ENCODE results near the gene RAB31.

Gene RAB31

GRCh38 chr18:9694174-9694573, 13.9 kb upstream of the RAB31 start:
- DNase-seq: no peak

DNA sequence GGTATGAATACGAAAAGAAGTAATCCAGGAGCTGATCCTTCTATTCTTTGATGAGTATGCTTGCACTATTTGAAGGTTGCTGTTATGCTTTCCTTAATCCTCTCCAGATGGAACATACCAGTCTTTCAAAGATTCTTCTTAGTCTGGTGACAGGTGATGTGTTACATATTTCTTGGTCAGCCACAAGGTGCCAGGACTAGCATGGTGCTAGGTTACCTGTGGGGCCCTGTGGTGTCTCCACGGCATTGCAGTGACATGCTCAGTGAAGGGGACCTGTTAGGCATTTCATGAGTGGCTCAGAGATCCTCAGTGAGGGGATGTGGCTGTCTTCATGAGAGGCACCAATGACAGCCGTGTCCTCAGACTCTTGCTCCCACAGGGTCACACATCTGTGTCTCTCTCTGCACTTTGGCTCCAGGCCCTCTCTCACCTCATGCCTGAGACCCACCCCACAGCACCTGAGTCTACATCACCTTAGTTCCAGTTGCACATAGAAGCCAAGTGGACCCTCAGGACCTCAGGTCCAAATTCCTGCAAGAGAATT, 13.1 kb upstream of the RAB31 start:
- no peak for DNase-seq

DNA sequence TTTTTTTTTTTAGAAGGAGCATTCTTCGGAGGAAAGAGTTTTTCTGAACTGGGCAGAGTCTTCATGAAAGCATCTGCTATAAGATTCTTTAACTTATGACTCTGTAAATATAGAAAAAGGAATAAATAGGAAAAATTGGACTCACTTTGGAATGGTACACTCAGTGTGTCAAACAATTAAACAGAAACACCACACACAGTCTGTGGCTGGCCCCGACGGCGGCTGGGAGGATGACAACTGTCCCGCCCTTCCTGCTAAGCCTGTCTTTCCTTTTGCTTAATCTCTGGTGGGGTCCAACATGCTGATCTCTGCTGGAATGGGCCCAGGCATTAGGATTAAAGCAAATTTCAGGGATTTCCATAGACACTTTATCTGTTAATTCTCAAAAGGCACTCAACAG, 12.5 kb upstream of the RAB31 start:
- no peak for DNase-seq

GRCh38 chr18:9696112-9696511, 12.0 kb upstream of the RAB31 start:
- no peak for DNase-seq

GRCh38 chr18:9696701-9697100, 11.4 kb upstream of the RAB31 start:
- DNase-seq: no peak

- DNase-seq: no peak
Observed at GRCh38 chr18:9697121-9697520, 11.0 kb upstream of the RAB31 start.

DNA sequence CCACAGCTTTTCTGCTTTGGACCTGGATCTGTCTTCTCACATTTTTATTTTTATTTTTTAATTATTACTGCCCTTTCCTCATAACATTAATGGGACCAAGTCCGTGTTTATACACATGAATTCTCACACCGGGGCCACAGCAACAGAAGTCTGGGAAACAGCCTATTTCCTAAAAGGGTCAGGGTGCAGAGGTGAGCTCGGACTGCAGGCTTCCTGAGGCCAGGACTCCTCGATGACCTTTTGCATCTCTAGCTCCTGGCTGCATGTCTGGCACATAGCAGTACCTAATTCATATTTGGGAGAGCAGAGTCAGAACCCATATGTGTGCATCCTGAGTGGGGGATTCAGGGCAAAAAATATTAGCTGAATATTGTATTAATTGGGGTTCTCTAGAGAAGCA, 9.6 kb upstream of the RAB31 start:
- DNase-seq: no peak

GRCh38 chr18:9700261-9700796, 7.8 kb upstream of the RAB31 start:
- no peak for DNase-seq

GRCh38 chr18:9701609-9702349, 6.3 kb upstream of the RAB31 start:
- no peak for DNase-seq

GRCh38 chr18:9704233-9705118, 3.6 kb upstream of the RAB31 start:
- no peak for DNase-seq

DNA sequence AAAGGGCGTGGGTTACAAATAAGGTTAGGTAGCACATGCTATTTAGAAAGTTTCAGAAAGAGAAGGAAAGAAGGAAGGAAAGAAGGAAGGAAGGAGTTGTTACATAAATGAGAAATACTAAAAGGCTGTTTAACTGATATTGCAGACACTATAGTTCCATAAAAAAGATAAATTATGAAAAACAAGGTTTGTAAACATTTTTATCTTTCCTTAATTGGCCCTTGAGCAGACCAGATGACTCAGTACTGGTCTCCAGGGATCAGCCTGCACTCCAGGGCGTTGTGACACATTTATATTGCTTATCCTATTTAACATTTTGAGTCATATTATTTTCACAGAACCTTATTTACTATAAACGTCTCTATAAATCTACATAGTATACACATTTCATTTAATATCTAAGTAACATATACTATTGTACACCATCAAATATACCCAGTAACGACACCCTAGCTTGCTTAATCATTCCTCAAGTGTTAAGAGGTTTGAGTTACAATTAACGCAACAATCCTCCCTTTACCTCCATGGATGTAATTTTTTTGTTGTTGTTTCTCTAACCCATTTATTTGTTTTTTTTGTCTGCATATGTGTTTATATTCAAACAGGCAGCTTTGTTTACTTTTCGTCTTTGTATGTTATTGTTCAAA, 2.8 kb upstream of the RAB31 start:
- DNase-seq: no peak

GRCh38 chr18:9706081-9706935, 1.8 kb upstream of the RAB31 start:
- DNase-seq: no peak

DNA sequence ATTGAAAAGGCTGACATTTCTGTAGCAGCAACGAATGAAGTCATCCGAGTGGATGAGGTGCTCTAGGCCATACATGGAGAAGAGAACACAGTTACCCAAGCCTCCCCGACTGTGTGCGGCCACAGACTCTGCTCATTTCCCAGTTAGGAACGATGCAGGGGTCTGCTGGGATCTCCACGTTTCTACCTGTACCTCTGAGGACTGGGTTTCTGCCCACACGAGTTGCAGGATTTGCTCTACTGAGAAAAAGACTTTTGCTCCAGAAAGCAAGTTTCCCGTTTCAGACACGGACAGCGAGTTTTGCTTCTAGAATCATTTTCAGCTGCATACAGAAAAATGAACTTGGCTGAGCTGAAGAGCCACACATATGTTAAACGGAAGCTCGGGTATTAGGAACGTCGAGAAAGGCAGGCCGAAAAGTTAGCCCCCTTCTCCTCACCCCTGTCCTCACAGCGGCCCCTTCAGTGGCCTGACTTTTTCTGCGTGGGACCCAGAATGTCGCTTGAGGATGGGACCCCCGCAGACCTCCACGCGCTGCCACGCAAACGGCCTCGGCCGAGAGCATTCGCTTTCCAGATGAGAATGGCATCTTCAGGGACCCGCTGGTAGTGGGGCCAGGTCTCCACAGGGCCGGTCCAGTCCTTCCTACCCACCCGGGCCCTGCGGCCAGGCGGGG, 582 bp upstream of the RAB31 start:
- no peak for DNase-seq

- no peak for DNase-seq
Observed at GRCh38 chr18:9708434-9709303, 568 bp downstream of the RAB31 start.

GRCh38 chr18:9709304-9709877, 1.3 kb downstream of the RAB31 start:
- DNase-seq: no peak

DNA sequence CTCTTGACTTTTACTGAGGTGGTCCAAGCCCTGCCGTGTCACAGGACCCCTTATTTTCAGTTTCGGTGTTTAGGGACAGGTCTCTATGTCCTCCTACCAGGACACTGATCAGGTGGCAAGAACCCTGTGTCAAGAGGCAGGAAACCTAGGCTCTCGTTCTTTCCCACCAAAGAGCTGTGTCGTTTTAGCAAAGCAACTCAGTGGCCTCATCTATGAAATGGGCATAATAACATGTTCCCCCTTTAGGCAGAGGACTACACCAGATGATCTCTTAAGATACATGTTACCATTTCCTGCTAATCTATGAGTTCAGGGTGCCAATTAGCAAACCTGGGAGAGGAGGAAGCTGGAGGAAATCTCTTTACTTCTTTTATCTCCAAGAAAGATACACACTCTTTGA, 1.9 kb downstream of the RAB31 start:
- no peak for DNase-seq

GRCh38 chr18:9711361-9712129, 3.4 kb downstream of the RAB31 start:
- no peak for DNase-seq

- DNase-seq: no peak
Observed at GRCh38 chr18:9712130-9712577, 4.1 kb downstream of the RAB31 start.

- DNase-seq: no peak
Observed at GRCh38 chr18:9712611-9713010, 4.5 kb downstream of the RAB31 start.

Data from NCI-H2029 (cell line).